Hematopoietic multipotent progenitor cell treated with erythropoietin and hydrocortisone succinate and interleukin-3 and kit ligand, for 15 days (in vitro differentiated cells): ENCODE measurements around the gene DNAH8.

Experiments used
- DNase-seq: peaks from one replicate; pipeline ENCODE4 v3.0.0-alpha.2; 2015; ENCODE audit warnings: low spot score

The DNAH8 gene

GRCh38 chr6:39053854-39054576, 338.9 kb downstream of the DNAH8 start:
- no peak for DNase-seq

GRCh38 chr6:39054577-39055142, 339.5 kb downstream of the DNAH8 start:
- no peak for DNase-seq

- no peak for DNase-seq
These were observed 340.6 kb downstream of the DNAH8 start for GRCh38 chr6:39055661-39056060.

- no peak for DNase-seq
These were observed 341.1 kb downstream of the DNAH8 start for GRCh38 chr6:39056191-39056590.

GRCh38 chr6:39056681-39057080, 341.6 kb downstream of the DNAH8 start:
- no peak for DNase-seq

- DNase-seq = no peak
These were observed 342.4 kb downstream of the DNAH8 start for GRCh38 chr6:39057251-39058155.

GRCh38 chr6:39058471-39059147, 343.5 kb downstream of the DNAH8 start:
- DNase-seq = no peak

GRCh38 chr6:39059496-39060310, 344.6 kb downstream of the DNAH8 start:
- DNase-seq = no peak

GRCh38 chr6:39060467-39061160, 345.5 kb downstream of the DNAH8 start:
- no peak for DNase-seq

GRCh38 chr6:39061182-39061581, 346.1 kb downstream of the DNAH8 start:
- no peak for DNase-seq

GRCh38 chr6:39061588-39061987, 346.5 kb downstream of the DNAH8 start:
- DNase-seq = no peak

GRCh38 chr6:39062014-39062740, 347.1 kb downstream of the DNAH8 start:
- DNase-seq = no peak

GRCh38 chr6:39063526-39063925, 348.4 kb downstream of the DNAH8 start:
- no peak for DNase-seq

GRCh38 chr6:39065561-39065960, 350.4 kb downstream of the DNAH8 start:
- no peak for DNase-seq

GRCh38 chr6:39068391-39068790, 353.3 kb downstream of the DNAH8 start:
- DNase-seq = no peak

- DNase-seq = no peak
These were observed 357.7 kb downstream of the DNAH8 start for GRCh38 chr6:39072830-39073229.

- DNase-seq = no peak
These were observed 358.6 kb downstream of the DNAH8 start for GRCh38 chr6:39073471-39074355.

GRCh38 chr6:39074486-39074885, 359.4 kb downstream of the DNAH8 start:
- DNase-seq = no peak

GRCh38 chr6:39075010-39075686, 360.0 kb downstream of the DNAH8 start:
- no peak for DNase-seq
